Hepatocyte (in vitro differentiated cells): ENCODE measurements around the gene FUT9. TPM values are rescaled to one million over a fixed set of nuclear protein-coding genes. Genes with fewer than 3 reads are reported as not detected.

Experiments
- DNase-seq: peaks from one replicate; pipeline ENCODE4 v3.0.0-alpha.2; 2016; ENCODE audit warnings: low spot score
- H2AFZ ChIP-seq: fragments of 200-600 bp; sonication (generic); 2 replicates; pipeline ENCODE4 v1.6.0; 2016; ENCODE audit warnings: antibody characterized with exemption, mild to moderate bottlenecking
- H3K27ac ChIP-seq: fragments of 200-600 bp; sonication (generic); 2 replicates; pipeline ENCODE4 v1.5.1; 2016; ENCODE audit warnings: mild to moderate bottlenecking
- H3K27me3 ChIP-seq: fragments of 200-600 bp; sonication (generic); 2 replicates; pipeline ENCODE4 v1.6.1; 2016
- H3K36me3 ChIP-seq: fragments of 200-600 bp; sonication (generic); replicated peaks from 2 replicates; pipeline ENCODE4 v1.5.1; 2016; ENCODE audit warnings: low read depth; ENCODE audit not compliant: insufficient read depth
- H3K4me1 ChIP-seq: fragments of 200-600 bp; sonication (generic); 2 replicates; pipeline ENCODE4 v1.5.1; 2016; ENCODE audit warnings: mild to moderate bottlenecking, moderate library complexity; ENCODE audit not compliant: insufficient read depth
- H3K4me2 ChIP-seq: fragments of 200-600 bp; sonication (generic); 2 replicates; pipeline ENCODE4 v1.6.0; 2016
- H3K4me3 ChIP-seq: fragments of 200-600 bp; sonication (generic); 2 replicates; pipeline ENCODE4 v1.5.1; 2016; ENCODE audit warnings: mild to moderate bottlenecking
- H3K79me2 ChIP-seq: fragments of 200-600 bp; sonication (generic); 2 replicates; pipeline ENCODE4 v1.6.0; 2017; ENCODE audit warnings: mild to moderate bottlenecking
- H3K9me2 ChIP-seq: fragments of 200-600 bp; sonication (generic); replicated peaks from 2 replicates; pipeline ENCODE4 v1.6.0; 2017; ENCODE audit warnings: mild to moderate bottlenecking; ENCODE audit not compliant: insufficient read depth
- H3K9me3 ChIP-seq: fragments of 200-600 bp; sonication (generic); 2 replicates; pipeline ENCODE4 v1.5.1; 2016; ENCODE audit warnings: low read depth, mild to moderate bottlenecking
- H4K20me1 ChIP-seq: fragments of 200-600 bp; sonication (generic); 2 replicates; pipeline ENCODE4 v1.6.0; 2016; ENCODE audit warnings: mild to moderate bottlenecking; ENCODE audit not compliant: insufficient read depth, poor library complexity, severe bottlenecking
- EZH2 ChIP-seq: fragments of 200-600 bp; sonication (generic); IDR thresholded peaks from 2 replicates; pipeline ENCODE4 v1.6.1; 2016; ENCODE audit warnings: antibody characterized with exemption, mild to moderate bottlenecking, borderline replicate concordance
- EZH2phosphoT487 ChIP-seq: fragments of 200-600 bp; sonication (generic); IDR thresholded peaks from one replicate; pipeline ENCODE4 v1.6.1; 2018; ENCODE audit warnings: antibody characterized with exemption, mild to moderate bottlenecking, low read depth, moderate library complexity; ENCODE audit not compliant: unreplicated experiment, severe bottlenecking
- WGBS: methylation state at CpG from one replicate; pipeline ENCODE4 v1.1.6; 2016; ENCODE audit warnings: low lambda C conversion rate; ENCODE audit errors: missing lambda C conversion rate; 5-methylcytosine and 5-hydroxymethylcytosine counted together
- polyA plus RNA-seq: library from polyadenylated mRNA; unstranded; fragments of >200 nt; fragmentation: Nextera tagmentation; extraction: Ambion mirVana; gene quantifications from 2 replicates; pipeline ENCODE4 v1.2.1, GENCODE V29; 2016
- total RNA-seq: library from RNA; depleted of rRNA; stranded (reverse); fragments of >200 nt; gene quantifications from 2 replicates; pipeline ENCODE4 v1.2.3, GENCODE V29; 2014
- TF ChIP-seq, protein P1 (sequence below): fragments of 200-600 bp; sonication (generic); IDR thresholded peaks from 2 replicates; pipeline ENCODE4 v1.5.1; 2016; ENCODE audit warnings: antibody characterized with exemption, mild to moderate bottlenecking; ENCODE audit not compliant: poor library complexity

Gene FUT9
- total RNA-seq (0.87 and 1.0 TPM in 2 replicates), polyA plus RNA-seq (0.19 and 0.24 TPM in 2 replicates)

DNA sequence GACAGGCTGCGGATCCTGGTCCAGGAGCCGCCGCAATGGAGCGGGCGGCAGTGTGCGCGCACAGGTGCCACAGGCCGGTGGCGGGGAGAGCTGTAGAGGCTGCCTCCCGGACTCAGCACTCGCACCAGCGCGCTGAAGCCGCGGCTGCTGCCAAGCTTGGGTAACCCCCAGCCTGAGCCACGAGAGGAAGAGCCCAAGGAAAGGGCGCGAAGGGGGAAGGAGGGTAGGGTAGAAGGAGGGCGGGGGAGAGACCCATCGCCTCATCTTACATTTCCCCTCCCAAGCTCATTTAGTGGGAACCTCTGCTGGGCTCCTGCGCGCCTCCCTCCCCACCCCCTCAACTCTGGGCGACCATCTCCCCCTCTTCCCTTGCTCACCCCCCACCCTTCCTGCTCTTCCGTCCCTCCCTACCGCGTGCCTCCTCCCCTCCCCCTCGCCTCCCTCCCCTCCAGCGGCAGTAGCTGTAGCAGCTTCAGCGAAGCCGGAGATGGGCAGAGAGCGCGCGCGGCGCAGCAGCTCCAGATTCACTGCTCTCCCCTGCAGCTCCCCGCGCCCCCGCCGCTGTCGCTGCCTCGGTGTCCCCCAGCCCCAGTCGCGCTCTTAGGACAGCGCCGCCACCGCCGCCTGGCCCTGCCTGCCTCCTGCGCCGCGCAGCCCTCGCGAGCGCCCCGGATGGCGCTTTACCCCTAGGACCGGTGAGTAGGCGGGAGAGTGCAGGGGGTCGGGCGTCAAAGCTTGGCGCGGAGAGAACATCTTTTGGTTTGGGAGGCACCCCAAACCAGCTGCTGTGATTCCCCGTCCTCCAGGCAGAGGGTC, at the start of gene FUT9:
Gene FUT9, plus strand, starts transcription at position 457 of the 816 bp plus-strand sequence. CDS start 187,182 bp downstream, outside the sequence.
- H3K9me3 ChIP-seq = no peaks in the 10 kb centered on the region
- peak within 1 kb of the TSS; percentile 64 for H3K4me3 ChIP-seq
- H3K4me2 ChIP-seq = peak within 1 kb of the TSS; percentile 90
- WGBS = 2% methylated on average over 43 of the region's 62 CpGs
- peak; percentile 46 for DNase-seq
- H3K4me1 ChIP-seq = no peaks in the 10 kb centered on the region
- H3K79me2 ChIP-seq = no peaks in the 10 kb centered on the region
- no peaks in the 10 kb centered on the region for H4K20me1 ChIP-seq
- TF ChIP-seq EZH2phosphoT487 (no peak), EZH2 (no peak)
- TF ChIP-seq, protein P1, sequence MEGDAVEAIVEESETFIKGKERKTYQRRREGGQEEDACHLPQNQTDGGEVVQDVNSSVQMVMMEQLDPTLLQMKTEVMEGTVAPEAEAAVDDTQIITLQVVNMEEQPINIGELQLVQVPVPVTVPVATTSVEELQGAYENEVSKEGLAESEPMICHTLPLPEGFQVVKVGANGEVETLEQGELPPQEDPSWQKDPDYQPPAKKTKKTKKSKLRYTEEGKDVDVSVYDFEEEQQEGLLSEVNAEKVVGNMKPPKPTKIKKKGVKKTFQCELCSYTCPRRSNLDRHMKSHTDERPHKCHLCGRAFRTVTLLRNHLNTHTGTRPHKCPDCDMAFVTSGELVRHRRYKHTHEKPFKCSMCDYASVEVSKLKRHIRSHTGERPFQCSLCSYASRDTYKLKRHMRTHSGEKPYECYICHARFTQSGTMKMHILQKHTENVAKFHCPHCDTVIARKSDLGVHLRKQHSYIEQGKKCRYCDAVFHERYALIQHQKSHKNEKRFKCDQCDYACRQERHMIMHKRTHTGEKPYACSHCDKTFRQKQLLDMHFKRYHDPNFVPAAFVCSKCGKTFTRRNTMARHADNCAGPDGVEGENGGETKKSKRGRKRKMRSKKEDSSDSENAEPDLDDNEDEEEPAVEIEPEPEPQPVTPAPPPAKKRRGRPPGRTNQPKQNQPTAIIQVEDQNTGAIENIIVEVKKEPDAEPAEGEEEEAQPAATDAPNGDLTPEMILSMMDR = no peak
- H3K36me3 ChIP-seq = no peaks in the 10 kb centered on the region
- no peak within 1 kb of the TSS for H3K27ac ChIP-seq
- peaks cover 49% of the 10 kb centered on the region for H3K27me3 ChIP-seq
- no peaks in the 10 kb centered on the region for H3K9me2 ChIP-seq
- H2AFZ ChIP-seq = peak within 1 kb of the TSS; percentile 66

GRCh38 chr6:95967594-95967993, 48.2 kb upstream of the FUT9 start:
- Histone ChIP-seq H3K4me3 (no peak overlapping the region), H2AFZ (no peak overlapping the region), H3K4me2 (no peak overlapping the region), H3K27ac (no peak overlapping the region), H3K9me3 (no peaks in the 10 kb centered on the region), H3K36me3 (no peaks in the 10 kb centered on the region), H3K27me3 (no peaks in the 10 kb centered on the region), H4K20me1 (no peaks in the 10 kb centered on the region), H3K79me2 (no peaks in the 10 kb centered on the region), H3K9me2 (no peaks in the 10 kb centered on the region), H3K4me1 (no peaks in the 10 kb centered on the region)
- TF ChIP-seq, protein P1 = no peak
- DNase-seq = no peak

- H4K20me1 ChIP-seq = no peaks in the 10 kb centered on the region
- DNase-seq = no peak
- TF ChIP-seq, protein P1 = no peak
- TF ChIP-seq EZH2phosphoT487 (no peak), EZH2 (no peak)
- no peak overlapping the region for H2AFZ ChIP-seq
- H3K4me2 ChIP-seq = no peak overlapping the region
- WGBS = 70% methylated on average over 3 of the region's 3 CpGs
- no peaks in the 10 kb centered on the region for H3K9me2 ChIP-seq
- H3K4me3 ChIP-seq = no peak overlapping the region
- no peaks in the 10 kb centered on the region for H3K9me3 ChIP-seq
- H3K27me3 ChIP-seq = no peaks in the 10 kb centered on the region
- no peaks in the 10 kb centered on the region for H3K36me3 ChIP-seq
- no peak overlapping the region for H3K27ac ChIP-seq
- no peaks in the 10 kb centered on the region for H3K4me1 ChIP-seq
- H3K79me2 ChIP-seq = no peaks in the 10 kb centered on the region
Observed at GRCh38 chr6:95973976-95974375, 41.8 kb upstream of the FUT9 start.
